Fibroblast of skin of right quadriceps (primary cell): ENCODE results near the gene ZDHHC18.
"Not testable (repeated sequence)": the region's sequence is repeated elsewhere in the genome, so short reads cannot be mapped to it uniquely, and the experiment has no call there.

Experiments
- DNase-seq: peaks from one replicate; pipeline ENCODE4 v3.0.0-alpha.2; 2013

Gene ZDHHC18

GRCh38 chr1:26861286-26861701 lies 34.8 kb downstream of the ZDHHC18 start:
- peak; percentile 42 for DNase-seq

GRCh38 chr1:26861889-26862378 lies 35.4 kb downstream of the ZDHHC18 start:
- peak; percentile 38 for DNase-seq

DNA sequence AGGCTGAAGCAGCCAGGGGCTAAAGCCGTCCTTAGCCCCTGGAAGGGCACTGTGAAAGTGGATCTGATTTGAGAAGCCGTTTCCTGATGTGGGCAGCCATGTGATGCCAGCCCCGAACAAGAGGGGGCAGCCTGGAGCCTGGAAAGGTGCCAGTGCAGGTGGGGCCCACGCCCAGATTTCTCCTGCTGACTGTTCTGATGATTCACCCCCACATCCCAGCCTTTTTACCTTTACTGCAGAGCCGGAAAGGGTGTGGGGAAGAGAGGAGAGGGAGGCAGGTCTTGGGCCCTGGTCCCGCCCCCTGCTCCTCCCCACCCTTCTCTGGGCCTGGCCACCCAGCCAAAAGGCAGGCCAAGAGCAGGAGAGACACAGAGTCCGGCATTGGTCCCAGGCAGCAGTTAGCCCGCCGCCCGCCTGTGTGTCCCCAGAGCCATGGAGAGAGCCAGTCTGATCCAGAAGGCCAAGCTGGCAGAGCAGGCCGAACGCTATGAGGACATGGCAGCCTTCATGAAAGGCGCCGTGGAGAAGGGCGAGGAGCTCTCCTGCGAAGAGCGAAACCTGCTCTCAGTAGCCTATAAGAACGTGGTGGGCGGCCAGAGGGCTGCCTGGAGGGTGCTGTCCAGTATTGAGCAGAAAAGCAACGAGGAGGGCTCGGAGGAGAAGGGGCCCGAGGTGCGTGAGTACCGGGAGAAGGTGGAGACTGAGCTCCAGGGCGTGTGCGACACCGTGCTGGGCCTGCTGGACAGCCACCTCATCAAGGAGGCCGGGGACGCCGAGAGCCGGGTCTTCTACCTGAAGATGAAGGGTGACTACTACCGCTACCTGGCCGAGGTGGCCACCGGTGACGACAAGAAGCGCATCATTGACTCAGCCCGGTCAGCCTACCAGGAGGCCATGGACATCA lies 36.5 kb downstream of the ZDHHC18 start, which contains the start of gene SFN:
SFN (plus strand) TSS at position 369 of the 904 bp plus-strand sequence; CDS start at position 433, 64 bp downstream.
- DNase-seq = no peak

DNA sequence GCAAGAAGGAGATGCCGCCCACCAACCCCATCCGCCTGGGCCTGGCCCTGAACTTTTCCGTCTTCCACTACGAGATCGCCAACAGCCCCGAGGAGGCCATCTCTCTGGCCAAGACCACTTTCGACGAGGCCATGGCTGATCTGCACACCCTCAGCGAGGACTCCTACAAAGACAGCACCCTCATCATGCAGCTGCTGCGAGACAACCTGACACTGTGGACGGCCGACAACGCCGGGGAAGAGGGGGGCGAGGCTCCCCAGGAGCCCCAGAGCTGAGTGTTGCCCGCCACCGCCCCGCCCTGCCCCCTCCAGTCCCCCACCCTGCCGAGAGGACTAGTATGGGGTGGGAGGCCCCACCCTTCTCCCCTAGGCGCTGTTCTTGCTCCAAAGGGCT lies 37.2 kb downstream of the ZDHHC18 start:
- DNase-seq = no peak

DNA sequence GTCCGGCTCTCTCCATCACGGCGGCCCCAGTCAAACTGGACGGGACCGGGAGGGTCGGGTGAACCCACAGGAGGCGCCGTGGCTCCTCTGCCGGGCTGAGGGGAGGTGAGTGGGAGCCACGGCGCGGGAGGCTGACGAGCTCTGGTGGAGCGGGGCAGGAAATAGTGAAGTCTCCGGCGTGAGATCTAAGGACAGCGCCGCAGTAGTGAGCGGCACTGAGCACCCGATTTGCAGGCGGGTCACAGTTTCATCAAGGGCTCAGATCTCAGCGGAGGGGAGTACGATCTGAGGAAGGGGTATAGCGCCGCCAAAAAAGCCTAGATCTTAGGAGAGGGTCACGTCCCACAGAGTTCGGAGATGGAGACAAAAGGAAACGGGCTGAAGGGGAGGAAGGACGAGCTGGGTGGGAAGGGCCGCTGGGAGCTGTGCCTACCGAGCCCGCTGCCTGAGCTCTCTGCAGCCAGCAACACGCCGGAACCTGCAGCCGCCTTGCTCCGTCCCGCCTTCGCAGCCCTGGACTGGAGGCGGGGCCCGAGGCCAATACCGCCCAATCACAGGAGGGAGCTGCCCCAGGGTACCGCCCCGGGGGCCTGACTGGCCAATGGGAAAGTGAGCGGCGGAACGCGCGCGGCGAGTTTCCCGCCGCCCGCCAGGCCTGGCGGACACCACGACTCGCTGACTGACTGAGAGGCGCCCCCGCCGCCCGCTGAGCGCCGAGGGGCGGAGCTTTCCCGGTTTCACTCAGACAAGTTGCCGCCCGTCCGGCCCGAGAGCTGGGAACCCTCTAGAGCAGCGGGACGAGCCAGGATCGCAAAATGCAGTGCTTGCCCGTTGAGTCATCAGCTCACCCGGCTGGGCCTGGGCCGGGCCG lies 38.4 kb downstream of the ZDHHC18 start:
- DNase-seq = peak; percentile 98

- not testable (repeated sequence) for DNase-seq
These were observed 46.6 kb downstream of the ZDHHC18 start for GRCh38 chr1:26873097-26873496.

DNA sequence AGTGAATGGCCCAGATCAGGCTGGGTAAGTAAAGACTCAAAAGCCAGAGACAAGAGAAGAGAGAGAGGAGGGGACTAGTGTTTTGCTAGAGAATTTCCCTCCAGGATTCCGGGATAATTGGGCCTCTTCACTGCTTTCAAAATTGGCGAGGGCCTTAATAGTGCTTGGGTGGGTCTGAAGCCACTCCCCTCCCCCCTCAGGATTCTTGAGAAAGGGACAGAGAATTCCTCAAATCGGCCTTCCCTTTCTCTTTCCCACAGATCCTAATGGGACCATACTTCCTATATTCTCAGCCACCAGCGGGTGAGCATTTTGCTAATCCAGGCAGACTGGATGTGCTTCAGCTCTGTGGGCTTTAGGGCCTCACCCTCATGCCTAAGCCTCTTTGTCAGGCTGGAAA lies 48.4 kb downstream of the ZDHHC18 start:
- DNase-seq = no peak

DNA sequence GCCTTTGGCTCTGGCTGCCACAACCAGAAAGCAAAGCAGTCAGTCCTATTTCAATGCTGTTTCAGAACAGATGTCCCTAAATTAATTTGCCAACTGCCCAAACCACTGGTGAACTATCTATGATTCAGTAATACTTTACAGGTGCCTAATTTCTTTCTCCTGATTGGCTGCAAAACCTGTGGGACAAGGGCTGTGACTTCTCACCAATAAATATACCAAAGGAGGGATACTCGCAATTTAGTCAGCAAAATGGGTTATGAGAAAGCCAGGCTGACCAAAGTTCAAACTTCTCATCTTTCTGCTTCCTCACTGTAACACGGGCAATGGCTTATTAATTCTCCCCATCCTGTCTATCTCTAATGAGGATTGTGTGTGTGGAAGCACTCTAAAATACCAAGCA lies 50.8 kb downstream of the ZDHHC18 start:
- no peak for DNase-seq

DNA sequence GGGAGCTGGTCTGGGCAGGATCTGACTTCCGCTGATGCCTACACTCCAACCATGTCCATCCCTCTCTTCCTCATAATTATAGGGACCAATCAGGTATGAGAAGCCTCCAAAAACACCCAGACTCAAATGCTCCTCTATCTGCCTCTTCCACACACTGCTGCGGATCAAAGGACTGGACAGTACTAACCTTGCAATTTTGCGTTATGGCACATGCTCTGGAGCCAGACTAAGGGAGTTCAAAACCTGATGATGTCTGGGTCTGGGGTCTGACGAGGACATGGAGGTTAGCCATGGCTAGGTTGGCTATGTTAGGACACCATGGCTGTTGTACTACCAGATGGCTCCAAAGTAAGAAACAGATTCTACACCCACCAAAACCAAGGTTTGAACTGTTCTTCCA lies 53.3 kb downstream of the ZDHHC18 start:
- DNase-seq = no peak

- DNase-seq = not testable (repeated sequence)
These were observed 55.1 kb downstream of the ZDHHC18 start for GRCh38 chr1:26881611-26882010.

DNA sequence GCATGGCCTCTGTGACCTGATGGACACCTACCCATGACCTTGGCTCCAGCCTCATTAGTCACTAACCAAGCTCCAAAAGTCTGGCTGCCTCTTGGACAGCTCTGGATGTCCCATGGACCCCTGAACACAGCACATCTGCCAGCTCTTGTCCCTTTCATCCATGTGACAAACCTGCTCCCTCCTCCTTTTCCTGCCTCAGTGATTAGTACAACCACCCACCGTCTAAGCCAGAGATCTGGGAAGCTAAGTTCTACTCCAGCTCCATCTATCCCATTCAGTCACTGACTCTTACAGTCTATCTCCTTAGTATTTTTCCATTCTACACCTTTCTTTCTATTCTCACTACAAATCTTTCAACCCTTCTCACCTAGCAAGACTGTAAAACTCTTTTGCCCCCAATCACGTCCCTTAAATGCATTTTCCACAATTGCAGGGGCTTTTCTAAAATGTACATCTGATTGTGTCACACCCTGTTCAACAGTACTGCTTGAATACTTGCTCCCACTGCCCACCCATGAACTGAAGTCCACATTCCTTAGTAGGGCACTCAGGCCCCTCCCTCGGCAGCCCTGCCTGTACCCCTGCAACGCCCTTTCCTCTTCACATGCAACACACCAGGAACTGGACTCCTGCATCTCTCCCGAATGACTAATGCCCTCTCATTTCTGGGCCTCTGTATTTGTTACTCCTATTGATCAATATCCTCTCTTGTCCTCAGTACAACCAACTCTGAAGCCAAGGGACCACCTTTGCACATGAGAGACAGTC lies 56.4 kb downstream of the ZDHHC18 start:
- no peak for DNase-seq

DNA sequence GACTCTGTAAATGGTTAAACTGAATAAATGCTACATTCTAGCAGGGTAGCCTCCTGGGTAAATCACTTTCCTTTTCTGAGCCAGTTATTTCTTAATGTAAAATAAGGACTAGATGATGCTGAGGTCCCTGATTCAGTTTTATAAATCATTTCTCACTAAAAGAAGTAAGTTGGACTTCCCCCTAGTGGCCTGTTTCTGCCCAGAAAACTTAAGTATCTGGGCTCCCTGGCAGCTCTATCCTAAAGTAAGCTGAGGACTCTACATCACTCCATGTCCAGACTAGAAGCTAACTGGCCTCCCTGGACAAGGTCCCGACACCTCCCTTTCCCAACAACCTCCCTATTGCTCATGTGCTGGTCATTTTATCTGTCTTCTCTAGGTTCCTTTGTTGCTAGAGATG lies 60.6 kb downstream of the ZDHHC18 start:
- DNase-seq = peak; percentile 19

DNA sequence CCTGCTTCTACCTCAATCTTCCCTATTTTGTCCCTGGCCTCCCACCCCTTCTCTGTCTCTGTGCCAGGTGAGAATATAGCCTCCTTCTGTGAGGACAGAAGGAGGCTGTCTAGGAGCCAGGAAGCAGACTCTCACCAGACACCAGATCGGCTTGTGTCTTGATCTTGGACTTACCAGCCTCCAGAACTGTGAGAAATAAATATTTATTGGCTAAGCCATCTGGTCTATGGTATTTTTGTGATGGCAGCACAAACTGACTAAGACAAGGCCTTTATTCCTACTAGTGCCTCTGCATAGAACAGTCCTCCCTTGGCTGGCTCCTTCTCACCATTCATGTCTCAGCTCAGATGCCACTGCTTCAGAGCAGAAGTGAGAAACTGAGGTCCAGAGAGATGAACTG lies 61.7 kb downstream of the ZDHHC18 start:
- DNase-seq = no peak

- DNase-seq = peak; percentile 70
These were observed 63.3 kb downstream of the ZDHHC18 start, which contains the start of gene GPN2 for GRCh38 chr1:26889551-26890466. Gene GPN2 (minus strand): TSS chr1:26890283. CDS start chr1:26890096, 187 bp downstream.

- no peak for DNase-seq
These were observed 63.9 kb downstream of the ZDHHC18 start for GRCh38 chr1:26890467-26890796.

GRCh38 chr1:26894263-26894662 lies 67.8 kb downstream of the ZDHHC18 start:
- no peak for DNase-seq

GRCh38 chr1:26897351-26897750 lies 70.9 kb downstream of the ZDHHC18 start:
- DNase-seq = no peak

- peak; percentile 94 for DNase-seq
These were observed 73.7 kb downstream of the ZDHHC18 start, which contains the start of gene GPATCH3 for GRCh38 chr1:26900001-26900814. Gene GPATCH3 (minus strand): TSS chr1:26900467. CDS start chr1:26900442, 25 bp downstream.

GRCh38 chr1:26900815-26901511 lies 74.5 kb downstream of the ZDHHC18 start:
- no peak for DNase-seq
